ENCODE data around the gene FAM32A.
"Not testable (repeated sequence)": the region's sequence is repeated elsewhere in the genome, so short reads cannot be mapped to it uniquely, and the experiment has no call there.

FAM32A gene

GRCh38 chr19:16164222-16164890 is 20.9 kb upstream of the FAM32A start:
- H3K27ac ChIP-seq: no peak overlapping the region
- TF ChIP-seq, protein P1, sequence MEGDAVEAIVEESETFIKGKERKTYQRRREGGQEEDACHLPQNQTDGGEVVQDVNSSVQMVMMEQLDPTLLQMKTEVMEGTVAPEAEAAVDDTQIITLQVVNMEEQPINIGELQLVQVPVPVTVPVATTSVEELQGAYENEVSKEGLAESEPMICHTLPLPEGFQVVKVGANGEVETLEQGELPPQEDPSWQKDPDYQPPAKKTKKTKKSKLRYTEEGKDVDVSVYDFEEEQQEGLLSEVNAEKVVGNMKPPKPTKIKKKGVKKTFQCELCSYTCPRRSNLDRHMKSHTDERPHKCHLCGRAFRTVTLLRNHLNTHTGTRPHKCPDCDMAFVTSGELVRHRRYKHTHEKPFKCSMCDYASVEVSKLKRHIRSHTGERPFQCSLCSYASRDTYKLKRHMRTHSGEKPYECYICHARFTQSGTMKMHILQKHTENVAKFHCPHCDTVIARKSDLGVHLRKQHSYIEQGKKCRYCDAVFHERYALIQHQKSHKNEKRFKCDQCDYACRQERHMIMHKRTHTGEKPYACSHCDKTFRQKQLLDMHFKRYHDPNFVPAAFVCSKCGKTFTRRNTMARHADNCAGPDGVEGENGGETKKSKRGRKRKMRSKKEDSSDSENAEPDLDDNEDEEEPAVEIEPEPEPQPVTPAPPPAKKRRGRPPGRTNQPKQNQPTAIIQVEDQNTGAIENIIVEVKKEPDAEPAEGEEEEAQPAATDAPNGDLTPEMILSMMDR (conservative IDR thresholded peaks at IDR 0.05): no peak
- TF ChIP-seq ZFX (IDR thresholded peaks at IDR 0.05): no peak

DNA sequence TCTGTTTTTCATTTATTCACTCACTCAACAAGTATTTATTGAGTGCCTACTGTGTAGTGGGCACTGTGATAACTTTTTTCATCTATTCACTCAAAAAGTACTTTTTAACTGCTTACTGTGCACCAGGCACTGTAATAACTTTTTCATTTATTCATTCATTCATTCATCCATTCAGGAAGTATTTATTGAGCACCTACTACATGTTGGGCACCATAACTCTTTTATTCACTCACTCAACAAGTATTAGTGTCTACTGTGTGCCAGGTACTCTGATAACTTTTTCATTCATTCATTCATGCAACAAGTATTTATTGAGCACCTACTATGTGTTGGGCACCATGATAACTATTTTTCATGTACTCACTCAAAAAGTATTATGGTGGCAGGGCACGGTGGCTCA is 18.8 kb upstream of the FAM32A start:
- TF ChIP-seq ZFX (IDR thresholded peaks at IDR 0.05): no peak
- TF ChIP-seq, protein P1 (conservative IDR thresholded peaks at IDR 0.05): no peak
- H3K27ac ChIP-seq: no peak overlapping the region

DNA sequence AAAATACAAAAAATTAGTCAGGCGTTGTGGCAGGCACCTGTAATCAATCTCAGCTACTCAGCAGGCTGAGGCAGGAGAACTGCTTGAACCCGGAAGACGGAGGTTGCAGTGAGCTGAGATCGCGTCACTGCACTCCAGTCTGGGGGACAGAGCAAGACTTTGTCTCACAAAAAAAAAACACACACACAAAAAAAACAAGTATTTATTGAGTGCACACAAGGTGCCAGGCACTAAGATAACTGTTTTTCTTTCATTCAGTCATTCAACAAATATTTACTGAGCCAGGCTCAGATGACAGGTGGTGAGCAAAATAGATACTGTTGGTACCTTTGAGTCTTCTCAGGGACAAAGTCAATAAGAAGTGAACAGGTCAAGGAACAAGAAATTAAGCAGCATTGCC is 18.2 kb upstream of the FAM32A start:
- no peak overlapping the region for H3K27ac ChIP-seq
- no peak for TF ChIP-seq ZFX (IDR thresholded peaks at IDR 0.05)
- TF ChIP-seq, protein P1 (conservative IDR thresholded peaks at IDR 0.05): no peak

GRCh38 chr19:16168465-16169081 is 16.6 kb upstream of the FAM32A start:
- no peak for TF ChIP-seq ZFX (IDR thresholded peaks at IDR 0.05)
- TF ChIP-seq, protein P1 (conservative IDR thresholded peaks at IDR 0.05): no peak
- H3K27ac ChIP-seq: no peak overlapping the region

DNA sequence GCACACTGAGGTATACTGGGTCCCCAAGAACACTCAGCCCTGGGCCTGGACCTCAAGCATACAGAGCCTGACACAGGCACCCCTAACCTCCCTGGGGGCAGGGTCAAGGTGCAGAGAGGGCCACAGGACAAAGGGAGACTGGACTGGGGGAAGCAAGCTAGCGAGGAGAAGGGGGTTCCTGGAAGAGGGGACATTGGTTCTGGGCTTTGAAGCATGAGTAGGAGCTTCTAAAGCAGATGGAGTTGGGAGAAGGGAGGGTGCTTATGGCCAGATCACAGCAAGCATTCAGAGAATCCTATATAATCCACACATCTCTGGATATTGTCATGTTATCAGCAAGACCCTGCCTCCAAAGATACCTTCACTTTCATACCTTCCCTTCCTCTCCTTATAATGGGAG is 15.1 kb upstream of the FAM32A start:
- TF ChIP-seq, protein P1 (conservative IDR thresholded peaks at IDR 0.05): no peak
- no peak overlapping the region for H3K27ac ChIP-seq

GRCh38 chr19:16175954-16176353 is 9.3 kb upstream of the FAM32A start:
- TF ChIP-seq ZFX (IDR thresholded peaks at IDR 0.05): no peak
- TF ChIP-seq, protein P1 (conservative IDR thresholded peaks at IDR 0.05): no peak
- no peak overlapping the region for H3K27ac ChIP-seq

DNA sequence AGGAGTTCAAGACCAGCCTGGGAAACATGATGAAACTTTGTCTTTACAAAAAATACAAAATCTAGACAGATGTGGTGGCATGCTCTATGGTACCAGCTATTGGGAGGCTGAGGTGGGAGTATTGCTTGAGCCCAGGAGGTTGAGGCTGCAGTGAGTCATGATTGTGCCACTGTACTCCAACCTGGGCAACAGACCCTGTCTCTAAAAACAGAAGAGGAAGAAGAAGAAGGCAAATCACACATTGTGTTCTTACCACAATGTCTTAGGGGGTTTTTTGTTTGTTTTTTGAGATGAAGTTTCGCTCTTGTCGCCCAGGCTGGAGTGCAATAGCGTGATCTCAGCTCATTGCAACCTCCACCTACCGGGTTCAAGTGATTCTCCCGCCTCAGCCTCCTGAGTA is 6.3 kb upstream of the FAM32A start:
- H3K27ac ChIP-seq: not testable (repeated sequence)

DNA sequence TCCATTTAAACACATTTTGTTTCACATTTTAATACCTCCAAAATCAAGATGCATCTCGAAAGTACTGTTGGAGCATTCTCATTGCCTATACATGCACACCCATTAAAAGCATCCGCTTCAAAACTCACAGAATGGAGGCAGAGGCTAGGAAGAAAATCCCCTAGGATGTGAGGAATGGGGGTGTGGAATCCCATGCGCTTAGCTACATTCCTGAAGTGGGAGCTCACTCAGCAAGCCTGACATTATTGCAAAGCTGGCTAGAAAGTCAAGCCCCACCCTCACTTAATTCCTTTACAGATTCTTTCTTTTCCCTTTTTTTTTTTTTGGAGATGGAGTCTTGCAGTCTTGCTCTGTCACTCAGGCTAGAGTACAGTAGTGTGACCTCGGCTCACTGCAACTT is 4.6 kb upstream of the FAM32A start:
- no peak for TF ChIP-seq ZFX (IDR thresholded peaks at IDR 0.05)
- TF ChIP-seq, protein P1 (conservative IDR thresholded peaks at IDR 0.05): no peak
- no peak overlapping the region for H3K27ac ChIP-seq
